Common myeloid progenitor, CD34-positive (primary cell): Measurements from ENCODE around the gene HLF.
A peak's percentile ranks its signal among the peaks of the same experiment; 100 is the strongest.

Experiments
- CTCF ChIA-PET: fragments of 350-600 bp; sonication (Branson Sonifier 250); formaldehyde crosslinking; loops from one replicate; lab custom pipeline; 2021; ENCODE audit warnings: antibody characterized with exemption; lab: Charles Lee
- POLR2A ChIA-PET: fragments of 350-600 bp; sonication (Branson Sonifier 250); formaldehyde crosslinking; loops from one replicate; lab custom pipeline; 2021; ENCODE audit warnings: antibody characterized with exemption; lab: Charles Lee
- DNase-seq, 3 donors: peaks; one replicate each; pipeline versions ENCODE4 v3.0.0 to v3.0.0-alpha.2; 2013
- H3K27ac ChIP-seq, 2 experiments: 1 replicate in 1 of 2; 2 replicates in 1 of 2; pipeline ENCODE4 v1.7.0; 2013; ENCODE audit warnings: inconsistent platforms in 2 of 2, low read length in 2 of 2, mild to moderate bottlenecking in 2 of 2, low read depth in 1 of 2, moderate library complexity in 1 of 2; ENCODE audit not compliant: severe bottlenecking in 2 of 2, insufficient read depth in 1 of 2, poor library complexity in 1 of 2
- H3K27me3 ChIP-seq, 5 experiments: replicated peaks in 2 of 5; 1 replicate in 3 of 5; 2 replicates in 2 of 5; pipeline versions ENCODE4 v1.6.1 to v1.7.0; 2013; ENCODE audit warnings: low read length in 4 of 5, mild to moderate bottlenecking in 2 of 5, moderate library complexity in 2 of 5, inconsistent platforms in 1 of 5; ENCODE audit not compliant: insufficient read depth in 5 of 5, control insufficient read depth in 4 of 5
- H3K36me3 ChIP-seq, 4 experiments: 1 replicate in 2 of 4; 2 replicates in 2 of 4; pipeline versions ENCODE4 v1.6.1 to v1.7.0; 2013; ENCODE audit warnings: low read length in 3 of 4, control low read depth in 1 of 4, mild to moderate bottlenecking in 1 of 4; ENCODE audit not compliant: control insufficient read depth in 4 of 4, insufficient read depth in 4 of 4
- H3K4me1 ChIP-seq, 4 experiments: 1 replicate in 3 of 4; 2 replicates in 1 of 4; pipeline versions ENCODE4 v1.6.1 to v1.7.1; 2013; ENCODE audit warnings: low read length in 3 of 4, mild to moderate bottlenecking in 3 of 4, control low read depth in 1 of 4, inconsistent platforms in 1 of 4, moderate library complexity in 1 of 4; ENCODE audit not compliant: control insufficient read depth in 4 of 4, insufficient read depth in 4 of 4; ENCODE audit errors: control extremely low read depth in 1 of 4
- H3K4me3 ChIP-seq, 7 experiments: 1 replicate in 4 of 7; 2 replicates in 3 of 7; pipeline versions ENCODE4 v1.5.1 to v1.7.0; 2013; ENCODE audit warnings: mild to moderate bottlenecking in 7 of 7, low read length in 6 of 7, moderate library complexity in 6 of 7, inconsistent platforms in 2 of 7, low read depth in 2 of 7, control low read depth in 1 of 7; ENCODE audit not compliant: insufficient read depth in 4 of 7, control insufficient read depth in 1 of 7; ENCODE audit errors: extremely low read depth in 1 of 7
- H3K9me3 ChIP-seq, 5 experiments: 1 replicate in 4 of 5; 2 replicates in 1 of 5; pipeline versions ENCODE4 v1.6.1 to v1.7.1; 2013; ENCODE audit warnings: low read length in 4 of 5, mild to moderate bottlenecking in 2 of 5, inconsistent platforms in 1 of 5, low read depth in 1 of 5, moderate library complexity in 1 of 5; ENCODE audit not compliant: control insufficient read depth in 4 of 5, insufficient read depth in 2 of 5; ENCODE audit errors: control extremely low read depth in 1 of 5
- WGBS: methylation state at CpG from one replicate; pipeline ENCODE4 v1.1.5; 2013; ENCODE audit not compliant: insufficient coverage; 5-methylcytosine and 5-hydroxymethylcytosine counted together

HLF gene

DNA sequence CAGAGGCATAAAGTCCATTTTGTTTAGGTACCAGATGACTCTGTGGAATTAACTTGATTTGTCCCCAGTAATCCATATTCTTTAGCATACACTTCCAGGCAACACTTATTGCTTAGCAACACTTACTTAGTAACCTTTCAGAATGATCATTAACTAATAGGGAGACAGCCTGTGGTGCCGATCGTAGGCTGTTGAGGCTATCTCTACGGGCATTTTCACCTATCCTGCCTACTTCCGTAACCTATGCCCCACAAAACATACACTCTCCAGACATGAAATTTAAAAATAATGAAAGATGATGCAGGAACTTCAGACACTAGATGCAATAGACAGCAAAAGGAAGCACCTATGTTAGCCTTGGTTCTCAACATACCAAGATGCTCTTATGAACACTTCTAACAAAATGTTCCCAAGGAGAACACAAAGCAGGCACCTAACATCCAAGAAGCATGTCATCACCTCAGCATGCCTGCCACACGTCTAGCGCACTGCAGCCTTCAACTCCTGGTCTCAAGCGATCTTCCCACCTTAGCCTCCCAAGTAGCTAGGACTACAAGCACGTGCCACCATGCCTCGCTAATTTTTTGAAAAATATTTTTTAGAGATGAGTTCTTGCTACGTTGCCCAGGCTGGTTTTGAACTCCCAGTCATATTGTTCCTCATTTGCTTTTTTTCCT lies 34.5 kb downstream of the HLF start:
- H3K27me3 ChIP-seq, result no peaks in the 10 kb centered on the region
- H3K9me3 ChIP-seq, result no peaks in the 10 kb centered on the region
- H3K27ac ChIP-seq, result no peak overlapping the region
- H3K4me1 ChIP-seq, result peaks cover 4 to 33% (median 16%) of the 10 kb centered on the region in 4 experiments
- ChIA-PET POLR2A (no interaction called here), CTCF (interaction anchor here (0.8 to 1.5 kb wide), 4 partner anchors 35 to 299 kb away, joined by 3 to 4 read pairs (median 3); no protein-coding TSS in a partner anchor)
- H3K36me3 ChIP-seq, result peaks cover 0 to 29% (median 2%) of the 10 kb centered on the region in 4 experiments
- 100% methylated on average over 6 of the region's 10 CpGs for WGBS
- no peak for DNase-seq
- no peak overlapping the region for H3K4me3 ChIP-seq

DNA sequence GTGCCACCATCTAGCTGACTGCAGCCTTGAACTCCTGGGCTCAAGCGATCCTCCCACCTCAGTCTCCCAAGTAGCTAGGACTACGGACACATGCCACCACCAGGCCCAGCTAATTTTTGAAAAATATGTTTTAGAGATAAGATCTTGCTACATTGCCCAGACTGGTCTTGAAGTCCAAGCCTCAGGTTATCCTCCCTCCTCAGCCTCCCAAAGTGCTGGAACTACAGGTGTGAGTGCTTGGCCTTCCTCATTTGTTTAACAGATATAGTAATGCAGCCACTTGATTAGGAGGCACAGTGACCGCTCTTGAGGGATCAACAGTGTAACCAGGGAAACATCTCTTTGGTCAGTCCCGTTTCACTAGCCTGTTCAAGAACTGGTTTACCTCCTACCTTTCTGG lies 35.1 kb downstream of the HLF start:
- ChIA-PET CTCF (interaction anchor here (0.8 to 1.0 kb wide), 2 partner anchors 36 to 48 kb away, joined by 3 to 4 read pairs; no protein-coding TSS in a partner anchor), POLR2A (no interaction called here)
- WGBS, result 95% methylated on average over 3 of the region's 4 CpGs
- no peak overlapping the region for H3K4me3 ChIP-seq
- no peaks in the 10 kb centered on the region for H3K9me3 ChIP-seq
- H3K36me3 ChIP-seq, result peaks cover 0 to 29% (median 2%) of the 10 kb centered on the region in 4 experiments
- no peak for DNase-seq
- H3K27me3 ChIP-seq, result no peaks in the 10 kb centered on the region
- peaks cover 2 to 27% (median 10%) of the 10 kb centered on the region in 4 experiments for H3K4me1 ChIP-seq
- no peak overlapping the region for H3K27ac ChIP-seq

DNA sequence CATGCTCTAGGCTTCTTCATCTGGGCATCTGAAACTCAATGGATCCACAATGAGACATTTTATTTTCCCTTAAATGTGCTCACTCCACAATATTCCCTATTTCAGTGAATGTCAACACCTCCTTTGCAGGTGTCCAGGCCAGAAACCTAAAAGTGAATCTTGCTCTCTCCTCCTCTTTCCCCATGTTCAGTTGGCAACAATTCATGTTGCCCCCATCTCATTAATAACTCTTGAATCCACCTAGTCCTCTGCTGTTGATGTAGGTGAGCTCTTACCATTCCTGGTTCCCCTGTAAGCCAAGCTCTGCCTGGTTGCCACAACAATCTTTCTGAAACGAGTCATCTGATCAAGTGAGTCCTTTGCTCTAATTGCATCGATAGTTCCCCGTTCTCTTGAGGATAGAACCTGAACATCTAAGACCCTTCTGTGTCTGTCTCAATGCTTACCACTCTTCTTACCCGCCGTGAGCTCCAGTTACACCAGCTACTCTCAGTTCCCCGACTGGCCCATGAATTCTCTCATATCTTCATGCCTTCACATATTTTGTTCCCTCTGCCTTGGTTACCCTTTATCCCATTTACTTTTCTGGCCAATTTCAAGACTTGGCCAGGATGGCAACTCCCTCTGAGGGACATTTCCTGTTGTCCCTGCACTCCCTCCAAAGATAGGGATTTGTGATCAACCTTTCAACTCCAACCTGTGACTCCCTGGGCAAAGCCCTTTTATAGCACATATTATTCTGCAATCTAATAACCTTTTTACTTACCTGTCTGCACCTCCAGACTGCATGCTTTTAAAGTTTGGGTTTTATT lies 35.9 kb downstream of the HLF start:
- no peak for DNase-seq
- H3K27me3 ChIP-seq, result no peaks in the 10 kb centered on the region
- H3K4me3 ChIP-seq, result no peak overlapping the region
- ChIA-PET POLR2A (no interaction called here), CTCF (interaction anchor here (0.8 to 1.0 kb wide), 2 partner anchors 37 to 47 kb away, joined by 3 to 4 read pairs; no protein-coding TSS in a partner anchor)
- no peaks in the 10 kb centered on the region for H3K9me3 ChIP-seq
- peaks cover 0 to 32% (median 2%) of the 10 kb centered on the region in 4 experiments for H3K36me3 ChIP-seq
- peaks cover 0 to 26% (median 2%) of the 10 kb centered on the region in 4 experiments for H3K4me1 ChIP-seq
- no peak overlapping the region for H3K27ac ChIP-seq
- WGBS, result 98% methylated on average over 6 of the region's 6 CpGs

DNA sequence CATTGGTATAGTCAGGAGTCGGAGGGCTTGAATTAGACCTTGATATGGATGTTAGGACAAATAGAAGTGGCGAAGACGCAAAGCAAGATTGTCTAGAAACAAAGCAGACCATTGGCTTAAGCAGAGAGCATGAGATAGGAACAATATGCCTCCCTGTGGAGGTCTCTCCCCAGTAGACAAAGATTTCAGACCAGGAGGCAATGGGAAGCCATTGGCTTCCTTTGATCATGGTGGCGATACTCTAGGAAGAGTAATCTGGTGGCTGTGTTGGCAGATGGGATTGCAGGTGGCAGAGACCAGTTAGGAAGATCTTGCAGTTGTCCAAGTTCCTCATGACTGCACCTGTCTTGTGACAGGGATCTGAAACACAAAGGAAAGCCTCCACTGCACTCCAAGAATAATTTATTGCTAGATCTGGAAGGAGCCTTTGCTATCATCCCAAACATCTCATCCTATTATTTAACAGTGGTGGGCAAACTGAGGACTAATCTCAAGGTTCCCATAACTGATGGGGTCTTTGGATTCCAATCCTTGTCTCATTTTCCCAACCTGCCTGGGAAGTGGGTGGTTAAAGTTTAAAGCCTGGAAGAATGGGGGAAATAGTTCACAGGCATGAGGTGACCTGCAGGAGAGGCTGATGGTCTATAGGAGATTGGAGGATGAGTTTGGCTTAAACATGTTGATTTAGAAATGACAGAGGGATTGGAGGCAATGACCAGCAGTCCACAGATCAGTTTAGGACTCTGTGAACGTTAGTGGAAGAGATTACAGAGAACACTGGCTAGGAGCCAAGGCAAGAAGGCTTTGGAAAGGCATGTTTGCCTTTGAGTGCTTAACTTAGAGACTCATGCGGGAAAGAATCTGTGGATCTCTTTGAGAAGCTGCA lies 37.0 kb downstream of the HLF start:
- no peak for DNase-seq
- Histone ChIP-seq H3K4me1 (peaks cover 0 to 22% (median 0%) of the 10 kb centered on the region in 4 experiments), H3K36me3 (peaks cover 0 to 32% (median 2%) of the 10 kb centered on the region in 4 experiments), H3K27ac (no peak overlapping the region), H3K4me3 (no peak overlapping the region), H3K9me3 (no peaks in the 10 kb centered on the region), H3K27me3 (no peaks in the 10 kb centered on the region)
- ChIA-PET POLR2A (no interaction called here), CTCF (no interaction called here)
- WGBS, result 74% methylated on average over 4 of the region's 6 CpGs

DNA sequence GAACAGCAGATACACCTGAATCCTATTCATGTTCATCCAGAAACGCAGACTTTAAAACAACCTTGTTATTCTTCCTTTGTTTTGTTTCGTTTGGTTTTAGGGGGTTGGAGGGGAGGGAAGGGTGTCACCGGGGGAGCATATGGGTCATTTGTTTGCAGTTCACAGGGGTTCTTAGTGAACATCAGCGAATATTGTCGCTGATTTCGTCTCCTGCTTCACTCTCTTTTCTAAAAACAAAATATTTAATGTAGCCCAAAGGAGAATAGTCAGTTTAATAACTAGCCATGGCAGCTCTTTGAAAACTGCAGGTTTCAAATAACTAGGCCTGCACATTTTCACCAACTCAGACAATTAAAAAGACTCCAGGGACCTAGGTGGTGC lies 37.6 kb downstream of the HLF start:
- Histone ChIP-seq H3K27me3 (no peaks in the 10 kb centered on the region), H3K27ac (no peak overlapping the region), H3K4me1 (peaks cover 0 to 22% (median 0%) of the 10 kb centered on the region in 4 experiments), H3K36me3 (peaks cover 0 to 32% (median 2%) of the 10 kb centered on the region in 4 experiments), H3K4me3 (no peak overlapping the region), H3K9me3 (no peaks in the 10 kb centered on the region)
- ChIA-PET CTCF (no interaction called here), POLR2A (no interaction called here)
- WGBS, result 90% methylated on average over 2 of the region's 6 CpGs
- no peak for DNase-seq

DNA sequence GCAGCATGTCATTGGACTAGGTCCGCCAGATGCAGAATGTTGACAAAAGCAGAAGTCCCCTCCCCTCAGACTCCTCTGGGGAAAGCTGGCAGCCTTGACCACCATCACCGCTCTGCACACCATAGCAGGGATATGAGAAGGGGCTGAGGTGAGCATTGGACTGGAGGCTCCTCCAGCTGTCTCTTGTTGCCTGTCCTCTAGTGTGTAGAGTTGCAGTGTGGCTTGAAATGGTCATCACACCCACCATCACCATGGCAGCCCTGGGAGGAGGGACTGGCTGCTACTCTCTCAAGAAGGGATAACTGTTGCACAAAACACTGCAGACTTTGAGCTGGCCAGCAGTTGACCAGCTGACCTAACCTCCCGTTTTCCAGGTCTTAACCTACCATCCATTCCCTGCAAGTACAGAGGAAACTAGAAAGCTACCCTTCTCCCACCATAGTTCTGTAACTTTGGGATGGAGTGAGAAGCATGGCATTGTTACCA lies 38.3 kb downstream of the HLF start:
- H3K9me3 ChIP-seq, result no peaks in the 10 kb centered on the region
- no peaks in the 10 kb centered on the region for H3K27me3 ChIP-seq
- peaks cover 0 to 21% (median 0%) of the 10 kb centered on the region in 4 experiments for H3K4me1 ChIP-seq
- no peak overlapping the region for H3K27ac ChIP-seq
- CTCF ChIA-PET, result interaction anchor here (1.0 to 2.1 kb wide), 4 partner anchors 8 to 310 kb away, joined by 3 to 9 read pairs (median 5); no protein-coding TSS in a partner anchor
- peaks cover 0 to 28% (median 2%) of the 10 kb centered on the region in 4 experiments for H3K36me3 ChIP-seq
- peak in 2 of 3 donors; percentile 34 to 45 for DNase-seq
- WGBS, result 80% methylated on average over 1 of the region's 3 CpGs
- H3K4me3 ChIP-seq, result no peak overlapping the region
- POLR2A ChIA-PET, result no interaction called here
